Gastroesophageal sphincter (tissue), 4 donors: ENCODE data around the gene DCTN2. TPM values are rescaled to one million over a fixed set of nuclear protein-coding genes. Genes with fewer than 3 reads are reported as not detected.
"Not testable (repeated sequence)": the region's sequence is repeated elsewhere in the genome, so short reads cannot be mapped to it uniquely, and the experiment has no call there.

Experiments used
- ATAC-seq: fragments of 150-250 bp; one replicate; pipeline ENCODE4 v1.9.1; 2016; ENCODE audit warnings: mild to moderate bottlenecking, moderate library complexity
- H3K27ac ChIP-seq, 4 donors: fragments of 200-600 bp; sonication (generic) in 3 of 4; 1 replicate in 3 of 4; 2 replicates in 1 of 4; pipeline ENCODE4 v1.5.1; 2016 to 2019
- H3K27me3 ChIP-seq: fragments of 200-600 bp; sonication (generic); one replicate; pipeline ENCODE4 v1.5.1; 2019
- H3K36me3 ChIP-seq, 2 donors: fragments of 200-600 bp; sonication (generic); one replicate each; pipeline ENCODE4 v1.5.1; 2019; ENCODE audit warnings: control low read depth in 1 of 2
- H3K4me1 ChIP-seq, 3 donors: fragments of 200-600 bp; sonication (generic); 1 replicate in 2 of 3; 2 replicates in 1 of 3; pipeline ENCODE4 v1.5.1; 2016 to 2019; ENCODE audit warnings: control low read depth in 2 of 3
- H3K4me3 ChIP-seq, 2 donors: fragments of 200-600 bp; sonication (generic); one replicate each; pipeline ENCODE4 v1.5.1; 2019; ENCODE audit warnings: mild to moderate bottlenecking in 1 of 2, moderate library complexity in 1 of 2
- H3K9me3 ChIP-seq, 3 donors: fragments of 200-600 bp; sonication (generic); one replicate each; pipeline ENCODE4 v1.5.1; 2017 to 2019; ENCODE audit warnings: control low read depth in 2 of 3
- EP300 ChIP-seq: sonication (generic); formaldehyde crosslinking; IDR thresholded peaks from one replicate; pipeline ENCODE4 v1.6.1; 2017; ENCODE audit warnings: antibody characterized with exemption, mild to moderate bottlenecking
- POLR2A ChIP-seq, 2 donors: fragments of 450-650 bp; IDR thresholded peaks; one replicate each; pipeline ENCODE4 v1.6.1; 2017; ENCODE audit warnings: antibody characterized with exemption in 2 of 2, mild to moderate bottlenecking in 2 of 2, moderate library complexity in 1 of 2
- POLR2AphosphoS5 ChIP-seq: sonication (generic); formaldehyde crosslinking; IDR thresholded peaks from one replicate; pipeline ENCODE4 v1.6.1; 2017; ENCODE audit warnings: antibody characterized with exemption
- WGBS, 2 donors: methylation state at CpG; one replicate each; pipeline ENCODE4 v1.1.5; 2018; ENCODE audit warnings: low coverage in 1 of 2; 5-methylcytosine and 5-hydroxymethylcytosine counted together
- total RNA-seq, 4 donors: library from RNA; depleted of rRNA; stranded (reverse); fragments of >200 nt; gene quantifications; one replicate each; pipeline ENCODE4 v1.1.0, GENCODE V29; 2016
- TF ChIP-seq, protein P1 (sequence below), 4 experiments: fragments of 200-600 bp in 2 of 4; fragments of 450-650 bp in 2 of 4; sonication (generic) in 1 of 4; IDR thresholded peaks; one replicate each; pipeline ENCODE4 v1.5.1; 2017 to 2019; ENCODE audit warnings: antibody characterized with exemption in 4 of 4, mild to moderate bottlenecking in 2 of 4, moderate library complexity in 2 of 4

Gene DCTN2
- total RNA-seq, 4 donors from 2014 or later = 138 to 204 (median 182) TPM

DNA sequence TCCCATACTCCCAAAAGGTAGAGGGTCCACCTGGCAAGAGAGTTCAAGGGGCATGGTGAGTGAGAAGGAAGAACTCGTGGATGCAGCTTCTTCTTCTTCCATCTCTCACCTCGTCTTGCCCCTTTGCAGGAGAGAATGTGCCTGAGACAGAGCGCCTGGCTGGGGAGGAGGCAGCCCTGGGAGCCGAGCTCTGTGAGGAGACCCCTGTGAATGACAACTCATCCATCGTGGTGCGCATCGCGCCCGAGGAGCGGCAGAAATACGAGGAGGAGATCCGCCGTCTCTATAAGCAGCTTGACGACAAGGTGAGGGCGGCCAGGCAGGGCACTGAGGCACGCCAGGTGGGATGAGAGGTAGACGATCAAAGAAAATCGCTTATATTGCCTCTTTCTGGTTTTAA is 22.9 kb upstream of the DCTN2 start:
- 74 to 82% methylated on average over 5 to 16 of the region's 18 CpGs for WGBS, 2 donors
- Histone ChIP-seq H3K36me3 (peaks cover 0 to 42% of the 10 kb centered on the region in 2 donors), H3K9me3 (no peaks in the 10 kb centered on the region), H3K27ac (no peak overlapping the region), H3K27me3 (peaks cover 18% of the 10 kb centered on the region), H3K4me1 (no peaks in the 10 kb centered on the region), H3K4me3 (no peak overlapping the region)
- no peak for ATAC-seq
- TF ChIP-seq POLR2AphosphoS5 (no peak), POLR2A (IDR thresholded peaks at IDR 0.05) (no peak), EP300 (no peak)
- TF ChIP-seq, protein P1, sequence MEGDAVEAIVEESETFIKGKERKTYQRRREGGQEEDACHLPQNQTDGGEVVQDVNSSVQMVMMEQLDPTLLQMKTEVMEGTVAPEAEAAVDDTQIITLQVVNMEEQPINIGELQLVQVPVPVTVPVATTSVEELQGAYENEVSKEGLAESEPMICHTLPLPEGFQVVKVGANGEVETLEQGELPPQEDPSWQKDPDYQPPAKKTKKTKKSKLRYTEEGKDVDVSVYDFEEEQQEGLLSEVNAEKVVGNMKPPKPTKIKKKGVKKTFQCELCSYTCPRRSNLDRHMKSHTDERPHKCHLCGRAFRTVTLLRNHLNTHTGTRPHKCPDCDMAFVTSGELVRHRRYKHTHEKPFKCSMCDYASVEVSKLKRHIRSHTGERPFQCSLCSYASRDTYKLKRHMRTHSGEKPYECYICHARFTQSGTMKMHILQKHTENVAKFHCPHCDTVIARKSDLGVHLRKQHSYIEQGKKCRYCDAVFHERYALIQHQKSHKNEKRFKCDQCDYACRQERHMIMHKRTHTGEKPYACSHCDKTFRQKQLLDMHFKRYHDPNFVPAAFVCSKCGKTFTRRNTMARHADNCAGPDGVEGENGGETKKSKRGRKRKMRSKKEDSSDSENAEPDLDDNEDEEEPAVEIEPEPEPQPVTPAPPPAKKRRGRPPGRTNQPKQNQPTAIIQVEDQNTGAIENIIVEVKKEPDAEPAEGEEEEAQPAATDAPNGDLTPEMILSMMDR (IDR thresholded peaks at IDR 0.05) = no peak

DNA sequence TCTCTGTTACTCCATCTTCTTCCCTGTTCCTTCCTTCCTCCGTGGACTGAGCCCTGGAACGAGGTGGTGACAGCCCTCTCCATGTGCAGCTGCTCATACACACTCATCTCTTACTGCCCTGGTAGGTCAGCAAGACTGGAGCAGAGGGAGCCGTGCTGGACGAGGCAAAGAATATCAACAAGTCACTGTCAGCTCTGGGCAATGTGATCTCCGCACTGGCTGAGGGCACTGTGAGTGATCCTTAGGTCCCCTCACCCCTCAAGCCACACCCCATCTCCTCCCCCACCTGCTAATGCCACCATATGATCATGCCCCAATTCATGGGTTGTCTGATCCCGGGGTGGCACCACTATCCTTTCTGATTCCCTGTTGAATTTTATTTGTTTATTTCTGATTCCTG is 21.8 kb upstream of the DCTN2 start:
- Histone ChIP-seq H3K36me3 (peaks cover 0 to 42% of the 10 kb centered on the region in 2 donors), H3K4me1 (no peaks in the 10 kb centered on the region), H3K27me3 (peaks cover 18% of the 10 kb centered on the region), H3K27ac (no peak overlapping the region), H3K4me3 (no peak overlapping the region), H3K9me3 (no peaks in the 10 kb centered on the region)
- TF ChIP-seq, protein P1 (IDR thresholded peaks at IDR 0.05) = no peak
- TF ChIP-seq POLR2A (IDR thresholded peaks at IDR 0.05) (no peak), POLR2AphosphoS5 (no peak), EP300 (no peak)
- no peak for ATAC-seq
- 80 to 94% methylated on average over 1 to 2 of the region's 6 CpGs for WGBS, 2 donors

DNA sequence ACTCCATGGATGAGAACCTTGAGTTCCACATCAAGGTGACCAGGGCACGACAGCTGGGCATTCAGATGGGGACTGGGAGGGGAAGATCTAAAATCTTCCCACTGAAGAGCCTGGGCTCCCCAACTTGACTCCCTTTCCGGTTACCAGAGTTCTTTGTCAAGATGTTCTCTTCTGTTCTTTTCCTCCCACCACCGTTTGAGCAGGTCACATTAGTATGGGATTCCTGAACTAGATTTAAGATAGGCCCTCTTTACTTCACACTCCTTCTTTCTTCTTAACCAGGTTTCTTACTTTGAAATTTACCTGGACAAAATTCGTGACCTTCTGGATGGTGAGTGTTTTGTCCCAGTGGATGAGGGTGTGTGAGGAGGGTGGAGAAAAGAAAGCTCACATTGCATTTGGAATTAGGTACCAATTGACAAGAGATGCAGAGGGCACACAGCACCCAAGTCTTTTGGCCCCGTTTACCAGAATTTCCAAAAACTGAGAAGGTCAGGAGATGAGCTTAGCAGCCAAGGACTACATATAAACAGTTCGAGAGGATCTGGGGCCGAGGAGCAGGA is 17.3 kb upstream of the DCTN2 start:
- H3K4me3 ChIP-seq = no peak overlapping the region
- no peak for ATAC-seq
- H3K27ac ChIP-seq = no peak overlapping the region
- H3K4me1 ChIP-seq = no peaks in the 10 kb centered on the region
- H3K27me3 ChIP-seq = peaks cover 18% of the 10 kb centered on the region
- 70 to 81% methylated on average over 6 to 7 of the region's 7 CpGs for WGBS, 2 donors
- H3K36me3 ChIP-seq = peaks cover 0 to 10% of the 10 kb centered on the region in 2 donors
- H3K9me3 ChIP-seq = no peaks in the 10 kb centered on the region
- TF ChIP-seq POLR2AphosphoS5 (no peak), POLR2A (IDR thresholded peaks at IDR 0.05) (no peak), EP300 (no peak)
- TF ChIP-seq, protein P1 (IDR thresholded peaks at IDR 0.05) = no peak

DNA sequence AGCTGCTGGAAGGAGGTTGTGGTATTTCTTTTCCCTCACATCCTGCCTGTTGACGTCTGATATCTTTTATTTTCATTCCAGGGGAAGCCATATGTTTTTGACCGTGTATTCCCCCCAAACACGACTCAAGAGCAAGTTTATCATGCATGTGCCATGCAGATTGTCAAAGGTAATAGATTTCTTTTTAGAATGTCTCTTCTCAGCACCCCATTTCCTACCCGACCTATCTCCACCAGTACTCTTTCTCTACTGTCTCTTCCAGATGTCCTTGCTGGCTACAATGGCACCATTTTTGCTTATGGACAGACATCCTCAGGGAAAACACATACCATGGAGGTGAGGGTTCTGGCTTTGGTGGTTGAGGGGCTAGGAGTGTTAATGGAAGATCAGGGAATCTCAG is 16.4 kb upstream of the DCTN2 start:
- TF ChIP-seq, protein P1 (IDR thresholded peaks at IDR 0.05) = no peak
- TF ChIP-seq EP300 = no peak
- no peaks in the 10 kb centered on the region for H3K9me3 ChIP-seq
- H3K36me3 ChIP-seq = peaks cover 0 to 1% of the 10 kb centered on the region in 2 donors
- H3K4me3 ChIP-seq = no peak overlapping the region
- 58 to 75% methylated on average over 4 of the region's 4 CpGs for WGBS, 2 donors
- H3K27ac ChIP-seq = no peak overlapping the region
- H3K27me3 ChIP-seq = peaks cover 17% of the 10 kb centered on the region
- H3K4me1 ChIP-seq = no peaks in the 10 kb centered on the region
- no peak for ATAC-seq

DNA sequence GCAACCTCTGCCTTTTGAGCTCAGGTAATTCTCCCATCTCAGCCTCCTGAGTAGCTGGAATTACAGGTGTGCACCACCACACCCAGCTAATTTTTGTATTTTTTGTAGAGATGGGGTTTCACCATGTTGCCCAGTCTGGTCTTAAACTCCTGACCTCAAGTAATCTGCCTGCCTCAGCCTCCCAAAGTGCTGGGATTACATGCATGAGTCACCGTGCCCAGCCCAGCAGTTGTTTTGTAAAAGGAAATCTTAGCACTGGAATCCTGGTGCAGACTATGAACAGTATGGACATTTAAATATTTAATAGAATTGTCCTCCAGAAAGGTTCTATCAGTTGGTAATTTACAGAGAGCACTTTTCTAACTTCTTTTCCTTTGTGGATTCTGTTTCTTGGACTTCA is 14.1 kb upstream of the DCTN2 start:
- H3K36me3 ChIP-seq, ATAC-seq, H3K9me3 ChIP-seq, H3K27ac ChIP-seq, H3K4me3 ChIP-seq, H3K4me1 ChIP-seq, H3K27me3 ChIP-seq: not testable (repeated sequence)
- WGBS, 2 donors = 36% methylated on average over 1 of the region's 1 CpG; no CpG with 5 or more reads in 1 of the 2 donors
